Left kidney (tissue), 8 donors: Measurements from ENCODE around the gene C16orf86. TPM values are rescaled to one million over a fixed set of nuclear protein-coding genes. Genes with fewer than 3 reads are reported as not detected.

Source experiments
- DNase-seq: peaks from one replicate; pipeline ENCODE4 v3.0.0-alpha.2; 2013
- long read RNA-seq, 8 donors: transcript quantifications; one replicate each; lab custom pipeline, GENCODE V29; 2026
- polyA plus RNA-seq: library from polyadenylated mRNA; unstranded; fragments of 120-200 nt; gene quantifications from one replicate; pipeline ENCODE4 v1.2.1, GENCODE V29; 2013; ENCODE audit not compliant: insufficient read length

Gene C16orf86, protein sequence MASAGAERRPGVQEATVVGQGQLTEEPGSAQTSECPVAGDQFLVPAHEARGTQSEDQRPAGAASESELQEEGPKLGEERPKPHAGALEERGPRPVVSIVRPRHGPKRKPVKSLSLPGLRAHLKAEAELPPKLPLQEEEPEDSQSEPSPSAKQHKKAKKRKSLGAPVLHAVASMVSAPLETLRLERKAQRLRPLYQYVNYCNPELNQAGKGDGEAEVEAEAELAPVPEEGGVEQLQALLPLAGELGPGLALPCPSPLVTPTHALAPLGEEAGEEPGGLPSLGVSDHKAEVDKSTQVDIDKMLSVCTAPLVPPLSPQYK
- polyA plus RNA-seq = 2.8 TPM
- long read RNA-seq, donor 1, partial matches to known transcripts = 0 of 2 reads
- long read RNA-seq, donor 1, other reads (novel, unspliced or antisense) = 0 of 2 reads
- long read RNA-seq, donor 2, partial matches to known transcripts = 0 of 2 reads
- long read RNA-seq, donor 2, other reads (novel, unspliced or antisense) = 0 of 2 reads
- long read RNA-seq, donor 3, partial matches to known transcripts = 0 of 1 reads
- long read RNA-seq, donor 3, other reads (novel, unspliced or antisense) = 0 of 1 reads
- long read RNA-seq, donor 4, partial matches to known transcripts = 0 of 1 reads
- long read RNA-seq, donor 4, other reads (novel, unspliced or antisense) = 0 of 1 reads
- long read RNA-seq, donor 5 = 0 reads
- long read RNA-seq, donor 6, partial matches to known transcripts = 0 of 2 reads
- long read RNA-seq, donor 6, other reads (novel, unspliced or antisense) = 0 of 2 reads
- long read RNA-seq, donor 7, partial matches to known transcripts = 0 of 4 reads
- long read RNA-seq, donor 7, other reads (novel, unspliced or antisense) = 0 of 4 reads
- long read RNA-seq, donor 8, partial matches to known transcripts = 0 of 2 reads
- long read RNA-seq, donor 8, other reads (novel, unspliced or antisense) = 0 of 2 reads

DNA sequence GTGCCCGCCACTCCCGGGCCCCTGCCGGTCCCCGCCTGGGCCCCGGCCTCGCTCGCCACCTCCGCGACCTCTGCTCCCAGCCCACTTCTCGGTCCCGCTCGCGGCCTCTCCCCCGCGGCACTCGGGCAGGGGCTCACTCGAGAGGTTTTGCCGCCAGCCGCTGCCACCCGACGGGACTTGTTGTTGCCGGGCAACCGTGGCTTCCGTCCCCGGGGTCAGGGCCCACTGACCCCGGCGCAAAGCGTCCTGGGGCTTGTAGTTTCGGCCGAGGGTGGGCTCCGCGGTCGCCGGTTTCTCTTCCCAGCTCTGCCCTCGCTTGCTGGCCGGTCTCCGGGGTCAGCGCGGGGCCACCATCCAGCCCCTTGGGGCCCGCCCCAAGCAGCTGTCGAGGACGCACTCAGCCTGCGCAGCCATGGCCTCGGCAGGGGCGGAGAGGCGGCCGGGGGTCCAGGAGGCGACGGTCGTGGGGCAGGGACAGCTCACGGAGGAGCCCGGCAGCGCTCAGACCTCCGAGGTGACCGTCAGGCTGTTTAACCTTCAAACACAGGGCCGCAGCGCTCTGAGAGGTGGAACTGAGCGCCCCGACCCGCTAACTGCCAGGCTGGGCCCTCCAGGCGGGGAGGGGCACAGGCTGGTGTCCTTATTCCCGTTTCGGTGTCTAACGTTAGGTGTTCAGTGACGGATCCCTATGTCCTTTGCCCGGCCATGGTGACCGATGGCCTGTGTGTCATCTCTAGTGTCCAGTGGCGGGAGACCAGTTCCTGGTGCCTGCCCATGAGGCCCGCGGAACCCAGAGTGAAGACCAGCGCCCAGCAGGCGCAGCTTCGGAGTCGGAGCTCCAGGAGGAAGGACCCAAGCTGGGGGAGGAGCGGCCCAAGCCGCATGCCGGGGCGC lies at the start of gene C16orf86, which contains the start of gene ENKD1:
Gene C16orf86, plus strand, starts transcription at position 256 of the 894 bp plus-strand sequence. Its CDS starts 157 bp downstream, at position 413.
Gene ENKD1, minus strand, starts transcription at position 192 of the 894 bp plus-strand sequence. CDS start 308 bp downstream, outside the sequence.
- DNase-seq = peak; percentile 80

DNA sequence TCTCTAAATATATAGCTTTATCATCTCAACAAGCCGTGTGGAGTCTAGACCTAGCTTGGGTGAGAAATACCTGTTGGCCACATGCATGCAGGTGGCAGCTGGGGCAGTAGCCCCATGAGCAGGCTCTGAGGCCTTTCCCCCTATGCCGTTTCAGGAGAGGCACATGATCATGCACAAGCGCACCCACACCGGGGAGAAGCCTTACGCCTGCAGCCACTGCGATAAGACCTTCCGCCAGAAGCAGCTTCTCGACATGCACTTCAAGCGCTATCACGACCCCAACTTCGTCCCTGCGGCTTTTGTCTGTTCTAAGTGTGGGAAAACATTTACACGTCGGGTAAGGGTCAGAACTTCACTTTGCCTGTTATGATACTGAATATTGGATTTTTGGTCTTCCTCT lies 38.4 kb upstream of the C16orf86 start:
- DNase-seq = no peak

DNA sequence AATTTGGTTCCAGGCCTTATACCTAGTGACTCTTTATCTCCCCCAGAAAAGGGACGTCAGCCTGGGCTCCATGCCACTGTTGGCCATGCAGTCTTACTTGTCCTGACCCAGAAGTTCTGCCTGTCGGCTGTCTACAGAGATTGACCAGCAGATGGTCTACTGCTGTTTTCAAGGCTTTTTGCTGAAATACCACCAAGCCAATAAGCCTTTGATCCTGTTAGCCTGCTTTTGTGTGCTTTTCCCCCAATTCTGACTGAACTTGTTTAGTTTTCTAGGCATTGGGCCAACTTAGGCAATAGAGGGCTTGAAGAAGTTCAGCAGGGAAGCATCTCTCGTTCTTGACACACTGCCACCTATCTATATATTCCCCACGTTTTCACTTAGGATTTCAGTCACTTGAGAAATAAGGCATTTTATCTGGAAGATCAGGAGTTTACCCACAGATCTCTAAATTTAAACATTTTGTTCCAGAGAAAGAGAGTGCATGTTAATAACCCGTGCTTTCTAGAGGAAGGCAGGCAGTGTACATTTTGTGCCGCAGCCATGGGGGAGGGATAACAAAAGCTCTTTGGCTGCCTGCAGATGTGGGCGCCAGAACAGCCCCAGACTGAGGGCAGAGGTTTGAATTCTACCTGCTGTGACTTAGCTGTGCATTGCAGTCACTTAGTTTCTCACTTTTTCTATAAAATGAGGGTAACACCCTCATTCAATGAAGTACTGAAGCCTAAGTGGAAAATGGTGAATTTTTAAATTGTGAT lies 34.0 kb upstream of the C16orf86 start:
- DNase-seq = no peak

DNA sequence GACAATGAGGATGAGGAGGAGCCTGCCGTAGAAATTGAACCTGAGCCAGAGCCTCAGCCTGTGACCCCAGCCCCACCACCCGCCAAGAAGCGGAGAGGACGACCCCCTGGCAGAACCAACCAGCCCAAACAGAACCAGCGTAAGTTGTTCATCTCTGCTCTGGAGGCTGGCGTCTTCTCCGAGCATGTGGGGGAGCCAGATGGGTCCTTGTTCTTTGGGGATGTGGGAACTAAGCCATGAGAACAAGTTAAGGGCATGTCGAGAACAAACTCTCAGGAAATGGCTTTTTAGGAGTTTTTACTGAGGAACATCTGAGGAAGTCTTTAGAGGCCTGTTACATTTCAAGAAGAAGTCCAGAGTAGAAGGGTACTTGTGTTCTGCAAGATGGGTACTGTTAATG lies 29.9 kb upstream of the C16orf86 start:
- no peak for DNase-seq

DNA sequence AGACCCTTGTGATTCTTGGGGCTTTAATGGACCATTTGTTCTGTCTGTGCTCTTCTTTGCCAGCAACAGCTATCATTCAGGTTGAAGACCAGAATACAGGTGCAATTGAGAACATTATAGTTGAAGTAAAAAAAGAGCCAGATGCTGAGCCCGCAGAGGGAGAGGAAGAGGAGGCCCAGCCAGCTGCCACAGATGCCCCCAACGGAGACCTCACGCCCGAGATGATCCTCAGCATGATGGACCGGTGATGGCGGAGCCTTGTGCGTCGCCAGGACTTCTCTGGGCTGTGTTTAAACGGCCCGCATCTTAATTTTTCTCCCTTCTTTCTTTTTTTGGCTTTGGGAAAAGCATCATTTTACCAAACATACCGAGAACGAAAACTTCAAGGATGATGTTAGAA lies 29.0 kb upstream of the C16orf86 start:
- DNase-seq = no peak

DNA sequence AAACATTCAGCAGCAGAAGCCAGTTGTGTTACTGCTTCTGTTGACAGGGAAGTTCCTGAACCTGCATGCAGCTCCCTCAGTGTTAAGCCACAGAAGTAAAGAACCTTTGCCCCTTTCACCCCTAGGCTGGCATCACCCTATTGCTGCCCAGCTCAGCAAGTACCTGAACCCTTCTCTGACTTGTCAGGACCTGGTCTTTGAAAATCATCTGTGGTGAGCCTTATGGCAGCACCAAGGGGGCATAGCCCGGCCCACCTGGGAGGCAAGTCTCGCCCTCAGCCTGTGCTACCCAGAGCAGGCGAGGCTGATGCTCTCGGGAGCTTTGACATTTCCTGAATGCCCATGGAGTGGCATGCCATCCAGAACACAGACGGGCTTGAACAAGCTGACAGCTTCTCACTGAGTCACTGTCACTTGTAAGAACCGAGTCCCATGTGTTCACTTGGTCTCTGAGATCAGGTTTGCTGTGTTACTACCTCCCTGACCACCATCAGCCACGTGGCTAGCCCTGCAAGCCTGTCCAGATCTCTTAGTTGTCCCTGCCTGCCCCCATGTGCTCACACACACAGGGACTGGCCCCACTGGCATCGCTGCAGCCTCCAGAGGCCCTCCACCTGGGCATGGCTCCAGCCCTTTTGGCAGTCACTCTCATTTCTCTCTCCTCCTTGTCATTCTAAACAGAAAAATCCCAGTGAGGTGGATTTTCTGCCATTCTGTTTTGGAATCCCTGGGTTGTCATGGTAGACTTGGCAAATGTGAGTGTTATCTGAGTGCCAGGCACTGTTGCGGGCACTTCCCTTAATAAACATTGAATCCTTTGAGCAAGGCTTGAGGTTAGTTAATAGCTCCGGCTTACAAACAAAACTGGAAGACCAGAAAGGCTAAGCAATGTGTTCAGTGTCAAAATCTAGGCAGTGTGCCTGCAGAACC lies 24.6 kb upstream of the C16orf86 start:
- DNase-seq = no peak

DNA sequence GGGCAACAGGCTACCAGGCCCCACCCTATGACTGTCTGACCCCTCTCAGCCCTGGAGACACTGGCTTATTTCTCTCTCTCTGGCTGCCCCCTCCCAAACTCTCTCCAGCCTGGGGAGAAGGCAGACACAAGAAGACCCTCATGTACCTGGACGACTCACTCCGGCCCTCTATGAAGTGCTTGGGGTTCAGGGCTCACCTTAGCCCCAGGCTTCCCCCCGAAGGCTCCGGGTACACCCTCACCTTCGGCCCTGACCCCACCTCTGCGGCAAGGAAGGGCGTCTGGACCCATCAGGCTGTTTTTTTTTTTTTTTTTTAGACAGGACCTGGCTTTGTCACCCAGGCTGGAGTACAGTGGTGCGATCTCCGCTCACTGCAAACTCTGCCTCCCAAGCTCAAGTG lies 22.6 kb upstream of the C16orf86 start:
- no peak for DNase-seq

DNA sequence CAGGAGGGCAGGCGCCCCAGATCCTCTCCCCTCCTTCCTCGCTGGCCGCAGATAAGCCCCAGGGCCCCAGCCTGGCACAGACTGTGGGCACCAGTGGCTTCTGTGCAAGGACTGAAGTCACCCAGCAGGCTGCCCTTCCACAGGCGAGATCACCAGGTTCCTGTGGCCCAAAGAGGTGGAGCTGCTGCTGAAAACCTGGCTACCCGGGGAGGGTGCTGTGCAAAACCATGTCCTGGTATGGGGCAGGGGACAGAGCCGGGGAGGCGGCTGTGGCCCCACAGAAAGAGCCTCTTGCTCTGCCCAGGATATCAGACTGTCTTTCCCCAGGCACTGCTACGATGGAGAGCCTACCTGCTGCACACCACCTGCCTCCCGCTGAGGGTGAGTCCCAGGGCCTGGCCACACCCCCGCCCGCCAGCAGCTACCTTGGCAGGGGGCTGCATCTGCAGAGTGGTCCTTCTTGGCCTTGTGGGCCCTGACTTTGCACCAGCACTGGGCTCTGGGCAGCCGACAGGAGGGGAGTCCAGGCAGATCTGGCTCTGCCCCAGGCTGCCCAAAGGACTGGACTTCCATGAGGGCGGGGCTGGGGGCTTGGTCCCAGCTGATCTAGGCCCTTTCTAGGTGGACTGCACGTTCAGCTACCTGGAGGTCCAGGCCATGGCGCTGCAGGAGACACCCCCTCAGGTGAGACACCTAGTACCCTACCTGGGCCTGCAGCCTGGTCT lies 21.1 kb upstream of the C16orf86 start:
- DNase-seq = no peak

DNA sequence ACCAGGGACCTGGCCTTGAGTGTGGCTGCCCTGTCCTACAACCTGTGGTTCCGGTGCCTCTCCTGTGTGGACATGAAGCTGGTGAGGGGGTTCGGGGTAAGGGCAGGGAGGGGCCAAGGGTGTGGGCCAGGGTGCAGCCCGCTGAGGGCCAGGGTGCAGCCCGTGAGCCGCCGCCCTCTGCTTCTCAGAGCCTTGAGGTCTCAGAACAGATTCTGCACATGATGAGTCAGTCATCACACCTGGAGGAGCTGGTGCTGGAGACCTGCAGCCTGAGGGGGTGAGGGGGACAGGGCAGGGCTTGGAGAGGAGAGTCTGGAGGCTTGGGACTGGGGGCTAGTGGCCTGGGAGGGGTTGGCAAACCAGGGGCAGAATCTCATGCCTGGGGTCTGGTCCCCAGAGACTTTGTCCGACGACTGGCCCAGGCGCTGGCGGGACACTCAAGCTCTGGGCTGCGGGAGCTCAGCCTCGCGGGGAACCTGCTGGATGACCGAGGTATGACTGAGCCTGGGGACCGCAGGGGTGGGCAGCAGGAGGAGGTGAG lies 19.4 kb upstream of the C16orf86 start:
- DNase-seq = no peak

DNA sequence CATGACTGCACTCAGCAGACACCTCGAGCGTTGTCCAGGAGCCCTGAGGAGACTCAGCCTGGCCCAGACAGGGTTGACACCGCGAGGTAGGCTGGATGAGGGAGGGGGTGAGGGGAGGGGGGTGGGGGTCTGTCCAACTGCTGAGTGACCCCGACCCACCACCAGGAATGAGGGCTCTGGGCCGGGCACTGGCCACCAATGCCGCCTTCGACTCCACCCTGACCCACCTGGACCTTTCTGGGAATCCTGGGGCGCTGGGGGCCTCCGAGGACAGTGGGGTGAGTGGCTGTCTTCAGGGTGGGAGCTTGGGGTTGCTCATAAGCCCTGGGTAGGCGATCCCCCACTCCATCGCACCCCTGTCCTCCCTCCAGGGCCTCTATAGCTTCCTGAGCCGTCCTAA lies 18.9 kb upstream of the C16orf86 start:
- DNase-seq = no peak

DNA sequence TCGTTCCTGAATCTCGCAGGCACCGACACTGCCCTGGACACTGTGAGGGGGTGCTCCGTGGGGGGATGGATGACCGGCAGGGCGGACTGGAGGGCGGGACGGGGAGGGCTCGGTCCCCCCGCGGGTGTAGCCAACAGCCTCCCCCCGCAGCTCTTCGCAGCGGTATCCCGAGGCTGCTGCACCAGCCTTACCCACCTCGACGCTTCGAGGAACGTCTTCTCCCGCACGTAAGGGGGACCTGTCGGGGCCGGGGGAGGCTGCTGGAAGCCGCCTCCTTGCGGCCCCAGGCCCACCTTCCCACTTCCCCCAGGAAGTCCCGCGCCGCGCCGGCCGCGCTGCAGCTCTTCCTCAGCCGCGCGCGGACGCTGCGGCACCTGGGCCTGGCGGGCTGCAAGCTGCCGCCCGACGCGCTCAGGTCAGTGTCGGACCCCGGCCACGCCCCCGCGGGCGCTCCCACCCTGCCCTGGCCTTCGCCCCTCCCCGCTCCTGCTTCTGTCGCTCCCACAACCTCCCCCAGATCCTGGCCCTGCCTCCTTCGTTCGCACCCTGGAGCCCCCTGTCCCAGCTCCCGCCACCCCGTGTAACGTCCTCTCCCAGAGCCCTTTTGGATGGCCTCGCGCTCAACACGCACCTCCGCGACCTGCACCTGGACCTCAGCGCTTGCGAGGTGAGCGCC lies 18.4 kb upstream of the C16orf86 start:
- no peak for DNase-seq

DNA sequence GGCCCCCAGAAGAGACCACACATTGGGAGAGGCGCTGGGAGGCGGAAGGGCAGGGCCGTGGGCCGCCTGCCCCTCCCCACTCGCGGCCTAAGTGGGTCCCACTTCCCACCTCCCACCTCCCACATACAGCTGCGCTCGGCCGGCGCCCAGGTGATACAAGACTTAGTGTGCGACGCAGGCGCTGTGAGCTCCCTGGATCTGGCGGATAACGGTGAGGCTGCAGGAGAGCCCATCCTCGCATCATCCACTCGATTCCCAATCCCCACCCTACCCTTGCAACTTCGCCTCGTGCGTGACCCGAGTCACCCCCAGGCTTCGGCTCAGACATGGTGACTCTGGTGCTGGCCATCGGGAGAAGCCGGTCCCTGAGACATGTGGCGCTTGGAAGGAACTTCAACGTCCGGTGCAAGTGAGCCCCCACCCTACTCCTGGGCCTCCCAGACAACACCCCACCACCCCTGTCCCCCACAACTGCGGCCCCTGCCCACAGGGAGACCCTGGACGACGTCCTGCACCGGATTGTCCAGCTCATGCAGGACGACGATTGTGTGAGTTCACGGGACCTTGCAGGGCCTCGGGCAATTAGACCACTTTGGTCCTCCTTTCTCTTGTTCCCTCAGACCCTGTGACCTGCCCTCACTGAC lies 17.7 kb upstream of the C16orf86 start:
- DNase-seq = no peak

DNA sequence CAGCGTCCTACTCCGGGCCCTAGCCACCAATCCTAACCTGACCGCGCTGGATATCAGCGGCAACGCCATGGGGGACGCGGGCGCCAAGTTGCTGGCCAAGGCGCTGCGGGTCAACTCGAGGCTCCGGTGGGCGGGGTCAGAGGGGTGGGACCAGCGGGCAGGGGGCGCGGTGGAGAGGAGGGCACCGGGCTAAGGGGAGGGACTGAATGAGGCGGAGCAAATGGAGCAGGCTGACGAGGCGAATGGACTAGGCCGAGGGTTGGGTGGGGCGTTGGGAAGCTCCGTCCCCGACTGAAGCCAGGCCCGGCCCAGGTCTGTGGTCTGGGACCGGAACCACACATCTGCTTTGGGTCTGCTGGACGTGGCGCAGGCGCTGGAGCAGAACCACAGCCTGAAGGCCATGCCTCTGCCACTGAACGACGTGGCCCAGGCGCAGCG lies 17.1 kb upstream of the C16orf86 start:
- no peak for DNase-seq

DNA sequence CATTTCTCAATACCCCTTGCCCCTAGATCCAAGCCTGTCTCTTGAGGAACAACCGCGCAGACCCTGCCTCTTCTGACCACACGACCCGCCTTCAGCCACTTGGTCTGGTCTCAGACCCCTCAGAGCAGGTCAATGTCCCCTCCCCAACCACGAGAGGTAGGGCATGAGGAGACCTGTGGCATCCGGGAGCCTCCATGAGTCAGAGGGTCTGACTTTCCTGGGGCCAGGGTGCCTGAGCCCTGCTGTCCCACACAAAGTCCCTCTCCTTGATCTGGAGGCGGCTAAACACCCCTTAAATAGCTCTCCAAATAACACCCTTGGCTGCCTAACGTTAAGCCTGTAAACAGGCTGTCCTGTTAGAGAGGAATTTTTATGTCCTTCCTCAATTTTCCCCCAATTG lies 16.6 kb upstream of the C16orf86 start:
- DNase-seq = no peak

DNA sequence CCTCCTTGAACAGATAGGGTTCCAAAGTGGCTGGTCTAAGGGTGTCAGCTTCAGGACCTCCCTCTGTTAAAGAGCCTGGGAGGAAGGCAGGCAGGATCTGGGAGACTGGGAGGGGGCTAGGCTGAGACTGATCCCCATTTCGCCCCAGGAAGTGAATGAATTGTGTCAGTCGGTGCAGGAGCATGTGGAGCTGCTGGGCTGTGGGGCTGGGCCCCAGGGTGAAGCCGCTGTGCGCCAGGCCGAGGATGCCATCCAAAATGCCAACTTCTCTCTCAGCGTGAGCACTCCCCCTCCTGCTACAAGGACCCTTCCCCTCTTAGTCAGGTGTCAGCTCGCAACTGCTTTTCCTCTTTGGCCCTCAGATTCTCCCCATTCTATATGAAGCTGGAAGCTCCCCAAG lies 15.6 kb upstream of the C16orf86 start:
- no peak for DNase-seq

DNA sequence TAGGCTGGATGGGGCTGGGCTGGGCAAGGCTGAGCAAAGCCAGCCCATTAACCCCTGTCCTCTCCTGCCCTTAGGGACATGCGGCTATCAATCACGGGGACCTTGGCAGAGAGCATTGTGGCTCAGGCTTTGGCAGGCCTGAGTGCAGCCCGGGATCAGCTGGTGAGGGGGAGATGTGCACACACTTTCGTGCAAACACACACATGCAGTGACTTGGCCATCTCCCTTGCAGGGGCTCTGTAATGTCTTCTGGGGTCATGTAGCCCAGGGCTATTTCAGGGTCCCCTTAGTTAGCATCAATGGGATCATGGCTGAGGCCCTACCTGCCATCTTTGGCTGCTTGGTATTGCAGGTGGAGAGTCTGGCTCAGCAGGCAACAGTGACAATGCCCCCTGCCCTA lies 14.8 kb upstream of the C16orf86 start:
- DNase-seq = no peak

DNA sequence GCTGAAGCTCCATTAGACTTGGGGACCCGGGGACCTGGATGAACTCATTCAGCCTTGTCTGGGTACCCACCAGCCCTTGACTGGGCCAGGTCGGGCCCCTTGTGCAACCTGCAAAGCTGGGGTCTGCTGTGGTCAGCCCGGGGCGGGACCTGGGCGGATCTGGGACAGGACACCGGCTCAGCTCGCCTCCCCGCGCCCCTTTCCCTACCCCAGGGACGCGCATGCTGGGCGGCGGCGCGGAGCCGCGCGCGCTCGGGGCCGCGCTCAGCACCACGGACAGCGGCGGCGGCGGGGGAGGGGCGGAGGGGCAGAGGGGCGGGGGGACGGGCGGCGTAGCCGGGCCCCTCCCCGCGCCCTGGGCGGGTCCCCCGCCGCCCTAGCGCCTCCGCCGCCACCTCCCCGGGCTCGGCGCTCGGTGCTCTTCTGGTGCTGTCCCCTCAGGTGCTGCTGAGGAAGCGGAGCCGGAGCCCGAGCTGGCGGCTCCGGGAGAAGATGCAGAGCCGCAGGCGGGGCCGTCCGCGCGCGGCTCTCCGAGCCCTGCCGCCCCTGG lies 14.0 kb upstream of the C16orf86 start:
- no peak for DNase-seq
